NCI-H1105 treated with DMSO at 0.1 percent for 48 hours (cell line): ENCODE results near the gene FREM2.

ENCODE experiments used
- DNase-seq: peaks from one replicate; lab custom pipeline; 2025; lab: John Stamatoyannopoulos, UW

Gene FREM2

DNA sequence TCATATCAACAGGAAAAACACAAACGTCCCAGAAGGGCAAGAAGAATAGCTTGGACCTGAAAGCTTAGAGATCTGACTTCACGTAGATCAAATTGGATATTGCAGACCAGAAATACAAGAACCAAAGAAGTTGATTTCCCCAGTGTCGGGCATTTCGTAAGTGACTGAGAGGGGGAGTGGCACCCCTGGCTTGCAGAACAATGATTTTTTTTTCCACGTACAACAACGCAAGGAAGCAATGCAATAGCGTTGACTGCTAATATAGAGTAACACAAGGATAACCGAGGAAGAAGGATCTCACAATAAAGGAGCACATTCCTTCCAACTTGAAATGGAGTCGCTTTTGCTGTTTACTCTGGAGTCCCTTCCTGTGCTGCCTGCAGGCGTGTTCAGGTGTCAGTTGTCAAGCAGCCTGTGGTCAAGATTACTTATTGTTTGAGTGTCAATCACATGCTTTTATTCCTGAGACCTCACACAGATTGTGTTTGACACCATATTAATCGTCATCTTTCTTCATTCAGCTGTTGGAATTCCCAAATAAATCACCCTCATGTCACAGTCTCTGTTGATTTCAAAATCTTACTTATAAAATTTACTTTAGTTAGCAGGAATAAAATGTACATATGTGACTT, 139.4 kb downstream of the FREM2 start:
- no peak for DNase-seq

DNA sequence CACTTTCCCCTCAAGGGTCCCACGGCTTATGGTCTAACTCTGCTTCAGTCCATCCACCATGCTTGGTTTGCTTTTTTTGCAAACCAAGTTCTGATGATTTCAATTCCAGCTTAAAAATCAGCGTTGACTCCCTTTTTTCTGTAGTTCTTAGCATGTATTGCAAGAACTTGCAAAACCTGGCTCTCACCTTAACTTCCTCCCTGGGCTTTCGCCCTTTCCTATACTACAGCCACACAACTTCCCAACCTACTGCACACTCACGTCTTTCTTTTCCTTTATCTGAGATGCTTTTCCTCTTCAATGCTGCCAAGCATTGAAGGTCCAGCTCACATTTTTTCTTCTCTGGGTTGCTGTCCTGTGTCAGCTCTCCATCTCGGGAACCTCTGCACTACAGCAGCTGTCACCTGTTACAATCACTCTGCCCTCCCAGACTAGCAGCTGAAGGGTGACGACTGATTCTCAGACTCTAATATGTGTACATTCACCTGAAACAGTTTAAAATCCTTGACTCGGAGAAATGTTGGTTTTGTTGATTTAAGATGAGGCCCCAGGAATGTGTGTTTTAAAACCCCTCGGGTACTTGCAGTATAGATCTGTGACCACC, 143.7 kb downstream of the FREM2 start:
- no peak for DNase-seq

DNA sequence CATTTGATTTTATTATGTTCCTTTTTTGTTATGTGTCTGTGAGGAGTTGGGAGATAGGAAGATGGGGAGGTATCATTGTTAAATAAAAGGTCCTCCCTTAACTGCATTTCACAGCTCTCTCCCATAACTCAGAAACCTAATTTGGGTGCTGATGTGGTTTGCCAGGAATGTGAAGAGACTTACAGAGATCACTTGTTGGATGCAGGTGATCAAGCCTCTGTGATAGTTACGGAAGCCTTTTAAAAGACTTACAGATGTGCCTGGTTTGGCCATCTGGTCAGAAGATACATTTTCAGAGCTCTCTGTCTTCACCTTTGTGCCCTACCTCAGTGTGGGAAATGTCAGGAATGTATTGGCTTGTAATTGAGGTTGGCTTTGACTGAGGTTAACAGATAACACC, 157.7 kb downstream of the FREM2 start:
- DNase-seq, result no peak

DNA sequence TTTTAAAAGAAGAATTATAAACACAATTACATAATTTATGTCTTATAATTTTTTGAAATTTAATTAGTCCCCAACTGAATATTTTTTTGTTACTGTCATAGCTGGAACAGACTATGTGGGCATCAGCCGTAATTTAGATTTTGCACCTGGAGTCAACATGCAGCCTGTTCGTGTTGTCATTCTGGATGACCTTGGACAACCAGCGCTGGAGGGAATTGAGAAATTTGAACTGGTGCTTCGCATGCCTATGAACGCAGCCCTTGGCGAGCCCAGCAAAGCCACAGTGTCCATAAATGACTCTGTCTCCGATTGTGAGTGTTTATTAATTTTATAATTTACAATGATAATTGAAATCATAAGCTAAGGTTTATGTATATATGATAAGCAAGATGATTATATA, 161.5 kb downstream of the FREM2 start:
- DNase-seq, result no peak

- no peak for DNase-seq
Observed at GRCh38 chr13:38849315-38849714, 162.4 kb downstream of the FREM2 start.

- no peak for DNase-seq
Observed at GRCh38 chr13:38850868-38851626, 164.2 kb downstream of the FREM2 start.

- DNase-seq, result peak; percentile 72
Observed at GRCh38 chr13:38854226-38854625, 167.3 kb downstream of the FREM2 start.

DNA sequence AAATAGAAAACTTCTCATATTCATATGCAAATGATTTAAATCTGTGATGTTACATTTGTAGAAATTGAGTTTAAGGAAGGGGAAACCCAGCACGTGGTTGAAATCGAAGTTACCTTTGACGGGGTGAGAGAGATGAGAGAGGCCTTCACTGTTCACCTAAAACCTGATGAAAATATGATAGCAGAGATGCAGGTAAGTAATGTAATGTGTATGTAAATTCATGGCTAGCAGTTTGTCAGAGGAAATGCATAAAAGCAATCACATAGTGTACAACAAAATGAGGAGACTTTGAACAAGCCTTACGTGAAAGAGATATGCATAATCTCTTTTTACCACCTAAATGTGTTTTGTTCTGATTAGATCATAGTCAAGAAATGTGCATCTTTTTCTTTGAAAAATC, 169.2 kb downstream of the FREM2 start:
- DNase-seq, result no peak

DNA sequence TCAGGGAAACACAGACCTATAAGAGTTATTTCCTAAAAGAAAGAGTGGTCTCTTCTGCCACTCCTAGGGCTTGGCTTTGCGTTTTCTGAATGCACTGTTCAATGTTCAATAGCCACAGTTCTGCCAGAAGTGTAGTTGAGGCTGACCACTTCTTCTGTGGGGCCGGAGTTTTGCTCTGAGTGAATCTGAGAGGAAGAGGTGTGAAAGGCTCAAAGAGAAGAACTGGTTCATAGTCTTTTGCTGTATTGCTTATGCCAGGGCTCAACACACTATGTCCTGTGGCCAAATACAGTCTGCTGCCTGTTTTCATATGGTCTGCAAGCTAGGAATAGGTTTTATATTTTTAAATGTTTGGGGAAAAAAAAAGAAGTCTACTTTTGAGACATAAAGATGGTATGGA, 175.6 kb downstream of the FREM2 start:
- no peak for DNase-seq

DNA sequence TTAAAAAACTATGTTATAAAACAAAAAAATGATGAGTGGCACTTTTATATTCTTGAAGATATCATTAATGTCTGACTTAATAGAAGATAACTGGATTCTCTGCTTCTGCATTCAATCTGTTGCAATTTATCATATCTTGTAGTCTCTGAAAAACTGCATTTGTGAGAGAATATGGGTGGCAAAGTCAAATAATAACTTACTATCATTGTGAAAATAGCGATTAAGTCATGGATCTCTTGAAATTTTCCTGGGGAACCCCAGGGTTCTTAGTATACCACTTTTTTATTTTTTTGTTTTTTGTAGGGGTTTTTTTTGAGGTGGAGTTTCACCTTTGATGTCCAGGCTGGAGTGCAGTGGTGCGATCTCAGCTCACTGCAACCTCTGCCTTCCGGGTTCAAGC, 176.7 kb downstream of the FREM2 start:
- DNase-seq, result no peak

DNA sequence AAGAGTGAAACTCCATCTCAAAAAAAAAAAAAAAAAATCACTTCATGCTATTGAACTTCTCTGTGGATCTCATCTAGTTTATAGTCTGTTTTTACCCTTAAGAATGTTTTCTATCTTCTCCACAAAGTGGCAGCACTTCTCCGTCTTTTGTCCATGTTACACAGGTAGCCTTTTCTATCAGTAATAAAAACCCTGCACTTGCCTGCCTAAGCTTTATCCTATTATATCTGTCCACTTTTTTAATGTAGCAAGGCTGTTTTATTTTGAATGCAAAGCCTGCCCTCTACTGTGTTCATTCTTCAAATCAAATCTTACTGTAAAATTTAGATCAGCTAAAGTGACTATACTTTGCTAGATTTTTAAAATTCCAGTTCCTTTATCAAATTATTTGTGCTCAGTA, 179.8 kb downstream of the FREM2 start:
- DNase-seq, result no peak

DNA sequence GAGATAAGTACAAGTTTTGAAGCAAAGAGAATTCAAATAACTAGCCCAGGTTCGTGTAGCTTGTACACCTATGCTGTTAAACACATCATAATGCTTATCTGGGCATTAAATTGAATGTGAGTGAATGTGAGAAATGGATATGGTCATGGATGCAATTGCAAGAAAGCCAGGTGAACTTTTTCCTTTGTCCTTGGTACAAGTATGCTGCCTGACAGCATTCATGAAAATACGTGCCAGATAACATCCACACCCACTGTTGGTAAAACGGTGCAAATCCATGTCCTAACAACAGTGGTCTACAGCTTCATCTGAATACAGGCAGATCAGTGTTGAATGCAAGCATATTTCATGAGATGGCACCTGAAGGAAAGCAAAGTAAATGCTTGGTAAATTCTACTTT, 181.5 kb downstream of the FREM2 start:
- no peak for DNase-seq

- DNase-seq, result peak; percentile 10
Observed at GRCh38 chr13:38868870-38869269, 182.0 kb downstream of the FREM2 start.

DNA sequence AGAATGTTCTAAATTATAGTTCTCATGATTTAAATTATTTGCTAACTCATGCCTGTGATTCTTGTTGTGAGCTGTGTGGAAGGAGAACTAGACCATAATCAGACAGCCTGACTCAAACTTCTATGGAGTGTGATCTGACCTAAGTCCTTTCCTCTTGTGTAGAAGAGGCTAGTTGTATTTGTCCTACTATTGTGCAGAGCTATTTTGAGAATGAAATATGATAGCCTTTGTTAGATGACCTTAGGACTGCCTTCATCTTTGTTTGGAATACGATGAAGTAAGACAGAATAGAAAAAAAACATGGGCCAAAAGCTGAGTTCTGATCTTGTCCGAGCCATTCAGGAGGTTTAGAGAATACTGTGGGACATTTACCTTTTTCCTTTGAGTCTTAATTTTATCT, 184.4 kb downstream of the FREM2 start:
- no peak for DNase-seq

GRCh38 chr13:38872693-38873092, 185.8 kb downstream of the FREM2 start:
- peak; percentile 48 for DNase-seq

- no peak for DNase-seq
Observed at GRCh38 chr13:38875186-38875875, 188.5 kb downstream of the FREM2 start.

GRCh38 chr13:38879278-38879677, 192.4 kb downstream of the FREM2 start:
- DNase-seq, result no peak

- no peak for DNase-seq
Observed at GRCh38 chr13:38879786-38880185, 192.9 kb downstream of the FREM2 start.

GRCh38 chr13:38880397-38880796, 193.5 kb downstream of the FREM2 start:
- no peak for DNase-seq

DNA sequence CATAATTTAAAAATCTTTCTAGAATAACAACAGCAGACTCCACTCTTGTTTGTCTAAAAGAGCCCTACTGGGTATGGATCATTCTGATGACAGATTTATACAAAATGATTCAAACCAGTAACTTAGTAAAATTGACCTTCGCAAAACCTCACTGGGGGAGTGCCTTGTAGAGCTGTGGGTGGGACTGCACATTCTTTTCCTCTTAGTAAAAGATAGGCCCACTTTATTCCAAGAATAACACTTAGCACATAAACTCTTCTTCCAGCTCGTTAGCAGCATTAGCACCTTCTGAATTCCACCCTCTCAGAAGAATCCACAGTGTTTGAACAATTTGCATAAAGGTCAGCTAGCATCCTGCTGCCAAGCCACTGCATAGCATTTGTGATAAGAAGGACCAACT, 196.9 kb downstream of the FREM2 start:
- DNase-seq, result no peak

DNA sequence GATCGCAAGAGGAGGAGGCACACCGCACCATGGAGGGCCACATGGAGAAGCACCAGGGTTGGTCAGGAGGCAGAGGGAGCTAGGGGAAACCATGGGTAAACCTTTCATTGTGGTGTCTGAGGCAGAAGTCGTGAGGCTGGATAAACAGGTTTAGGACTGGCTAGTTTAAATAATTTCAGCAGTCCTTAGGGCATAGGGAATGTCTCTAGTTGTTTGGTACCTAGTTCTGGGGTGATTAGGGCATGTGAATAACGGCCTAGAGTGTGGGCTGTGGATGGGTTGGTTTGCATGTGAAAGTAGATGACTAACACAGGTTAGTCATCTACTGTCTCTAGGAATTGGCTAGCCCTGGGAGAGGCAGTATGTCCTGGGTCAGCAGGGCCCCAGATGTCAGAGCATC, 201.4 kb downstream of the FREM2 start:
- DNase-seq, result no peak

DNA sequence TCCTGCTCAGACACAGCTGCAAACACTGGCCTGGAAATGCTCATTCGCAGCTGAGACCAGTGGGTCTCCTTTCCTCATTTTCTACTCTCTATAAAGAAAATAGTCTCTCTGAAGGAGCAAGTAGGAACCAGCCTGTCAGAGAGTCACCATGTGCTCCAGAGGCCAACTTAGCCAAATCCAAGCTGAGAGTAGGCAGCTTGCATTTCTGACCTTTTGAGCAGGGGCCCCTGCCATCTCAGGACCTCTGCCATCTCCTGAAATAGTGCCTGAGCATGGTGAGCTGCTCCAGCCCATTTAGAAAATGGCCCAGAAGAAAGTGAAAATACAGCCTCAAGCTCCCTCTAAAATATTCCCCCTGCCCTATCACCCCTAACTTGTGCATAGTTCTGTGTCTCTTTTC, 208.2 kb downstream of the FREM2 start:
- no peak for DNase-seq

GRCh38 chr13:38897521-38897920, 210.6 kb downstream of the FREM2 start:
- DNase-seq, result no peak
